ENCODE measurements around the gene C11orf65. TPM values are rescaled to one million over a fixed set of nuclear protein-coding genes. Genes with fewer than 3 reads are reported as not detected.

Gene C11orf65
- total and polyA plus RNA-seq, 2 donors (not counting 1 experiment from before 2014, with no cell fraction given): 0.25 to 1.4 TPM

GRCh38 chr11:108500169-108500568 lies 32.8 kb upstream of the C11orf65 start:
- no peak overlapping the region for H3K4me3 Mint-ChIP-seq
- CTCF ChIA-PET: no interaction called here
- WGBS (ENCODE audit: insufficient coverage): 92% methylated on average over 2 of the region's 4 CpGs

More at GRCh38 chr11:108500169-108500568, 32.8 kb upstream of the C11orf65 start:
- no peaks in the 10 kb centered on the region for H3K79me2 ChIP-seq (ENCODE audit: control insufficient read depth, insufficient read depth, low read length)
- ATAC-seq (ENCODE audit: low read depth) (no peak), DNase-seq (no peak)
- intact Hi-C loops (cut with micrococcal nuclease): no loop called here
- H3K36me3 ChIP-seq (replicated peaks in 1 of 2; ENCODE audit: control extremely low read depth in 1 of 2, control insufficient read depth in 1 of 2, extremely low read depth in 1 of 2, insufficient read depth in 2 of 2, low read length in 1 of 2): no peaks in the 10 kb centered on the region
- H2AFZ ChIP-seq (ENCODE audit: insufficient read depth, low read depth, low read length, poor library complexity, severe bottlenecking): no peak overlapping the region
- no peak overlapping the region for H3K27ac ChIP-seq (ENCODE audit: low read length in 2 of 2)
- no peak overlapping the region for H3K4me2 ChIP-seq (replicated peaks; ENCODE audit: low read depth, low read length, poor library complexity, severe bottlenecking)
- H3K27me3 Mint-ChIP-seq: no peaks in the 10 kb centered on the region
- no peak for TF ChIP-seq EZH2 (IDR thresholded peaks at IDR 0.05; ENCODE audit: borderline replicate concordance, insufficient read depth, low read depth, low read length, poor library complexity, severe bottlenecking)
- no peak for TF ChIP-seq CTCF (IDR thresholded peaks at IDR 0.05)
- no peak overlapping the region for H3K4me3 ChIP-seq (ENCODE audit: control extremely low read depth in 1 of 5, extremely low read depth in 1 of 5, insufficient read depth in 1 of 5, low read depth in 2 of 5, low read length in 4 of 5)
- POLR2A ChIA-PET: no interaction called here
- H3K27ac Mint-ChIP-seq: no peak overlapping the region
- no peaks in the 10 kb centered on the region for H4K20me1 ChIP-seq (ENCODE audit: control insufficient read depth, insufficient read depth, low read length, poor library complexity, severe bottlenecking)
- no peaks in the 10 kb centered on the region for H3K9me3 Mint-ChIP-seq (ENCODE audit: insufficient read depth)
- H3K9ac ChIP-seq (ENCODE audit: low read length): no peak overlapping the region
- H3K4me1 ChIP-seq (ENCODE audit: control insufficient read depth in 2 of 2, insufficient read depth in 2 of 2, low read length in 2 of 2): peaks cover 0 to 7% of the 10 kb centered on the region in 2 donors
- H3K27me3 ChIP-seq (replicated peaks in 1 of 4; ENCODE audit: control extremely low read depth in 1 of 4, control insufficient read depth in 3 of 4, insufficient read depth in 4 of 4, low read length in 3 of 4): no peaks in the 10 kb centered on the region
- H3K9me3 ChIP-seq (ENCODE audit: control extremely low read depth in 1 of 3, control insufficient read depth in 2 of 3, insufficient read depth in 1 of 3, low read length in 2 of 3): no peaks in the 10 kb centered on the region
- H3K4me1 Mint-ChIP-seq: peaks cover 13% of the 10 kb centered on the region
